ENCODE data around the gene ZPBP2.
"Not testable (repeated sequence)": the region's sequence is repeated elsewhere in the genome, so short reads cannot be mapped to it uniquely, and the experiment has no call there.

Gene ZPBP2

GRCh38 chr17:39846205-39846604, 21.8 kb upstream of the ZPBP2 start:
- Histone ChIP-seq H3K4me1 (ENCODE audit: control insufficient read depth in 2 of 2, insufficient read depth in 1 of 2, low read depth in 1 of 2, low read length in 2 of 2) (no peaks in the 10 kb centered on the region), H3K27ac (replicated peaks; ENCODE audit: low read length) (no peak overlapping the region), H4K91ac (ENCODE audit: low read depth, low read length, poor library complexity) (no peak overlapping the region), H3K9me3 (replicated peaks in 1 of 2; ENCODE audit: control insufficient read depth in 2 of 2, insufficient read depth in 1 of 2, low read depth in 1 of 2, low read length in 2 of 2) (no peaks in the 10 kb centered on the region), H2BK15ac (ENCODE audit: low read length) (no peak overlapping the region), H3K36me3 (replicated peaks in 1 of 2; ENCODE audit: control insufficient read depth in 2 of 2, insufficient read depth in 2 of 2, low read length in 2 of 2) (no peaks in the 10 kb centered on the region), H3K14ac (ENCODE audit: low read length) (no peak overlapping the region), H3K4ac (ENCODE audit: low read length) (no peak overlapping the region), H3K4me2 (ENCODE audit: insufficient read depth, low read length, poor library complexity, severe bottlenecking) (no peak overlapping the region), H2BK120ac (ENCODE audit: low read depth, low read length) (no peak overlapping the region), H3K18ac (ENCODE audit: low read length) (no peak overlapping the region), H4K8ac (ENCODE audit: low read depth, low read length) (no peak overlapping the region), H3K23ac (ENCODE audit: low read depth, low read length, poor library complexity) (no peak overlapping the region), H2BK12ac (ENCODE audit: low read length) (no peak overlapping the region), H3K4me3 (ENCODE audit: low read length in 2 of 2) (no peak overlapping the region), H2AFZ (ENCODE audit: low read length) (no peak overlapping the region), H3K9ac (ENCODE audit: low read depth, low read length, poor library complexity) (no peak overlapping the region), H3K79me1 (ENCODE audit: low read depth, low read length) (peaks cover 1% of the 10 kb centered on the region), H2BK5ac (ENCODE audit: low read length) (no peak overlapping the region), H2AK5ac (ENCODE audit: low read depth, low read length) (no peak overlapping the region), H3K27me3 (ENCODE audit: control insufficient read depth in 3 of 3, insufficient read depth in 3 of 3, low read depth in 1 of 3, low read length in 3 of 3) (peaks cover 0 to 43% (median 0%) of the 10 kb centered on the region in 3 experiments)
- WGBS, 2 donors (ENCODE audit: extremely low coverage in 2 of 2, insufficient read length in 2 of 2, insufficient replicate concordance in 1 of 2), result no CpG with 5 or more reads among the region's 4 CpGs
- no peak for DNase-seq (ENCODE audit: low spot score)

DNA sequence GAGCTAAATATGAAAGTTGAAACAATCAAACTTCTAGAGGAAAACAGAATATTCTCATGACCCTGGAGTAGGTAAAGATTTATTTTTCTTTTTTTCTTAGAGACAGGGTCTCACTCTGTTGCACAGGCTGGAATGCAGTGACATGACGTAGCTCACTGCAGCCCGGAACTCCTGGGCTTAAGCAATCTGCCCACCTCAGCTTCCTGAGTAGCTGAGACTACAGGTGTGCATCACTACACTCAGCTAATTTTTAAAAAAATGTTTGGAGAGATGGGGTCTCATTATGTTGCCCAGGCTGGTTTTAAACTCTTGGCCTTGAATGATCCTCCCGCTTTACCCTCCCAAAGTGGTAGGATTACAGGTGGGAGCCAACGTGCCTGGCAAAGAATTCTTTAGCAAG, 19.4 kb upstream of the ZPBP2 start:
- H3K9ac ChIP-seq (ENCODE audit: low read depth, low read length, poor library complexity), result no peak overlapping the region
- no peak overlapping the region for H2BK5ac ChIP-seq (ENCODE audit: low read length)
- H2AFZ ChIP-seq (ENCODE audit: low read length), result no peak overlapping the region
- H3K27ac ChIP-seq (replicated peaks; ENCODE audit: low read length), result no peak overlapping the region
- no peak overlapping the region for H3K18ac ChIP-seq (ENCODE audit: low read length)
- H2BK120ac ChIP-seq (ENCODE audit: low read depth, low read length), result no peak overlapping the region
- no peak for DNase-seq (ENCODE audit: low spot score)
- H4K8ac ChIP-seq (ENCODE audit: low read depth, low read length), result no peak overlapping the region
- H3K79me1 ChIP-seq (ENCODE audit: low read depth, low read length), result no peaks in the 10 kb centered on the region
- WGBS, 2 donors (ENCODE audit: extremely low coverage in 2 of 2, insufficient read length in 2 of 2, insufficient replicate concordance in 1 of 2), result no CpG with 5 or more reads among the region's 4 CpGs
- no peaks in the 10 kb centered on the region for H3K36me3 ChIP-seq (replicated peaks in 1 of 2; ENCODE audit: control insufficient read depth in 2 of 2, insufficient read depth in 2 of 2, low read length in 2 of 2)
- no peak overlapping the region for H3K4me2 ChIP-seq (ENCODE audit: insufficient read depth, low read length, poor library complexity, severe bottlenecking)
- no peak overlapping the region for H3K4ac ChIP-seq (ENCODE audit: low read length)
- no peak overlapping the region for H3K14ac ChIP-seq (ENCODE audit: low read length)
- no peak overlapping the region for H3K4me3 ChIP-seq (ENCODE audit: low read length in 2 of 2)
- no peaks in the 10 kb centered on the region for H3K9me3 ChIP-seq (replicated peaks in 1 of 2; ENCODE audit: control insufficient read depth in 2 of 2, insufficient read depth in 1 of 2, low read depth in 1 of 2, low read length in 2 of 2)
- H3K27me3 ChIP-seq (ENCODE audit: control insufficient read depth in 3 of 3, insufficient read depth in 3 of 3, low read depth in 1 of 3, low read length in 3 of 3), result peaks cover 0 to 47% (median 0%) of the 10 kb centered on the region in 3 experiments
- H2BK15ac ChIP-seq (ENCODE audit: low read length), result no peak overlapping the region
- H2AK5ac ChIP-seq (ENCODE audit: low read depth, low read length), result no peak overlapping the region
- no peaks in the 10 kb centered on the region for H3K4me1 ChIP-seq (ENCODE audit: control insufficient read depth in 2 of 2, insufficient read depth in 1 of 2, low read depth in 1 of 2, low read length in 2 of 2)
- no peak overlapping the region for H4K91ac ChIP-seq (ENCODE audit: low read depth, low read length, poor library complexity)
- no peak overlapping the region for H3K23ac ChIP-seq (ENCODE audit: low read depth, low read length, poor library complexity)
- H2BK12ac ChIP-seq (ENCODE audit: low read length), result no peak overlapping the region

GRCh38 chr17:39850186-39850585, 17.8 kb upstream of the ZPBP2 start:
- H3K9ac ChIP-seq (ENCODE audit: low read depth, low read length, poor library complexity); H3K4ac ChIP-seq (ENCODE audit: low read length); DNase-seq (ENCODE audit: low spot score); H3K14ac ChIP-seq (ENCODE audit: low read length); H3K4me3 ChIP-seq (ENCODE audit: low read length in 2 of 2); H3K9me3 ChIP-seq (replicated peaks in 1 of 2; ENCODE audit: control insufficient read depth in 2 of 2, insufficient read depth in 1 of 2, low read depth in 1 of 2, low read length in 2 of 2); H3K27ac ChIP-seq (replicated peaks; ENCODE audit: low read length); H4K91ac ChIP-seq (ENCODE audit: low read depth, low read length, poor library complexity); H3K4me2 ChIP-seq (ENCODE audit: insufficient read depth, low read length, poor library complexity, severe bottlenecking); H4K8ac ChIP-seq (ENCODE audit: low read depth, low read length); H3K79me1 ChIP-seq (ENCODE audit: low read depth, low read length); H2AK5ac ChIP-seq (ENCODE audit: low read depth, low read length); H2BK5ac ChIP-seq (ENCODE audit: low read length); H3K36me3 ChIP-seq (replicated peaks in 1 of 2; ENCODE audit: control insufficient read depth in 2 of 2, insufficient read depth in 2 of 2, low read length in 2 of 2); H2BK12ac ChIP-seq (ENCODE audit: low read length); H2BK15ac ChIP-seq (ENCODE audit: low read length); H2BK120ac ChIP-seq (ENCODE audit: low read depth, low read length); H3K23ac ChIP-seq (ENCODE audit: low read depth, low read length, poor library complexity); H3K18ac ChIP-seq (ENCODE audit: low read length); H2AFZ ChIP-seq (ENCODE audit: low read length); H3K4me1 ChIP-seq (ENCODE audit: control insufficient read depth in 2 of 2, insufficient read depth in 1 of 2, low read depth in 1 of 2, low read length in 2 of 2): not testable (repeated sequence)
- peaks cover 0 to 36% (median 0%) of the 10 kb centered on the region in 3 experiments for H3K27me3 ChIP-seq (ENCODE audit: control insufficient read depth in 3 of 3, insufficient read depth in 3 of 3, low read depth in 1 of 3, low read length in 3 of 3)

DNA sequence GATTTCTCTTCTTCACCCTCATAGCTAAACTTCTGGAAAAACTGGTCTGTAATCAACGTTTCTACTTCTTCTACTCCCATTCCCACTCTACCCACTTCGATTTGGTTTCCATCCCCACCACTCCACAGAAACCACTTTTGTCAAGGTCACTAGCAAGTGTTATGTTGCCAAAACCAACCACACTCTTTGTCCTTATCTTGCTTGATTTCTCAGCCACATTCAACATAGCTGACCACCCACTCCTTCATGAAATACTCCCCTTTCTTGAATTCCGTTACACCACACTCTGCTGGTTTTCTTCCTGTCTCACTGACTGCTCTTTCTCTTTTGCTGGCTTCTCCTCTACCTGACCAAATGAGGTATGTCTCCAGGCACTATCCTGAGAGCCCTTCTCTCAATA, 15.8 kb upstream of the ZPBP2 start:
- WGBS, 2 donors (ENCODE audit: extremely low coverage in 2 of 2, insufficient read length in 2 of 2, insufficient replicate concordance in 1 of 2), result no CpG with 5 or more reads among the region's 3 CpGs
- Histone ChIP-seq H4K8ac (ENCODE audit: low read depth, low read length) (no peak overlapping the region), H3K4me2 (ENCODE audit: insufficient read depth, low read length, poor library complexity, severe bottlenecking) (no peak overlapping the region), H3K27me3 (ENCODE audit: control insufficient read depth in 3 of 3, insufficient read depth in 3 of 3, low read depth in 1 of 3, low read length in 3 of 3) (peaks cover 0 to 16% (median 0%) of the 10 kb centered on the region in 3 experiments), H3K4me1 (ENCODE audit: control insufficient read depth in 2 of 2, insufficient read depth in 1 of 2, low read depth in 1 of 2, low read length in 2 of 2) (no peaks in the 10 kb centered on the region), H3K36me3 (replicated peaks in 1 of 2; ENCODE audit: control insufficient read depth in 2 of 2, insufficient read depth in 2 of 2, low read length in 2 of 2) (no peaks in the 10 kb centered on the region), H2BK120ac (ENCODE audit: low read depth, low read length) (no peak overlapping the region), H3K23ac (ENCODE audit: low read depth, low read length, poor library complexity) (no peak overlapping the region), H2BK12ac (ENCODE audit: low read length) (no peak overlapping the region), H3K79me1 (ENCODE audit: low read depth, low read length) (no peaks in the 10 kb centered on the region), H3K9ac (ENCODE audit: low read depth, low read length, poor library complexity) (no peak overlapping the region), H2BK15ac (ENCODE audit: low read length) (no peak overlapping the region), H3K4ac (ENCODE audit: low read length) (no peak overlapping the region), H3K27ac (replicated peaks; ENCODE audit: low read length) (no peak overlapping the region), H3K9me3 (replicated peaks in 1 of 2; ENCODE audit: control insufficient read depth in 2 of 2, insufficient read depth in 1 of 2, low read depth in 1 of 2, low read length in 2 of 2) (no peaks in the 10 kb centered on the region), H2BK5ac (ENCODE audit: low read length) (no peak overlapping the region), H3K14ac (ENCODE audit: low read length) (no peak overlapping the region), H3K4me3 (ENCODE audit: low read length in 2 of 2) (no peak overlapping the region), H4K91ac (ENCODE audit: low read depth, low read length, poor library complexity) (no peak overlapping the region), H2AFZ (ENCODE audit: low read length) (no peak overlapping the region), H2AK5ac (ENCODE audit: low read depth, low read length) (no peak overlapping the region), H3K18ac (ENCODE audit: low read length) (no peak overlapping the region)
- DNase-seq (ENCODE audit: low spot score), result no peak

Measured in neuronal stem cell (in vitro differentiated cells).